GM12878 (cell line): ENCODE measurements around the gene B9D2. TPM values are rescaled to one million over a fixed set of nuclear protein-coding genes. Genes with fewer than 3 reads are reported as not detected.

ENCODE experiments used
- CEBPZ ChIP-seq: fragments of 150-350 bp; IDR thresholded peaks from 2 replicates; pipeline ENCODE4 v1.6.1; 2016; ENCODE audit warnings: low read depth, low read length
- CHD4 ChIP-seq: fragments of 200-600 bp; sonication (generic); IDR thresholded peaks from 2 replicates; pipeline ENCODE4 v1.6.1; 2016; ENCODE audit warnings: mild to moderate bottlenecking
- GATAD2B ChIP-seq: fragments of 450-650 bp; conservative IDR thresholded peaks from 2 replicates; pipeline ENCODE4 v1.6.1; 2017; ENCODE audit warnings: low read depth, mild to moderate bottlenecking, moderate library complexity
- HDAC6 ChIP-seq: fragments of 200-600 bp; sonication (generic); IDR thresholded peaks from one replicate; pipeline ENCODE4 v1.8.0; 2017; ENCODE audit warnings: antibody characterized with exemption; ENCODE audit not compliant: unreplicated experiment
- HSF1 ChIP-seq: fragments of 150-350 bp; IDR thresholded peaks from 2 replicates; pipeline ENCODE4 v1.6.1; 2014; ENCODE audit warnings: mild to moderate bottlenecking, low read depth, low read length
- IKZF2 ChIP-seq, 2 experiments: fragments of 450-650 bp; IDR thresholded peaks; 2 replicates each; pipeline ENCODE4 v1.6.1; 2017; ENCODE audit warnings: mild to moderate bottlenecking in 2 of 2, moderate library complexity in 2 of 2
- IRF4 ChIP-seq: IDR thresholded peaks from 2 replicates; pipeline ENCODE4 v1.6.1; 2011; ENCODE audit warnings: low read depth, low read length
- LARP7 ChIP-seq: fragments of 450-650 bp; IDR thresholded peaks from 2 replicates; pipeline ENCODE4 v1.6.1; 2017; ENCODE audit warnings: mild to moderate bottlenecking
- MEF2B ChIP-seq: fragments of 450-650 bp; IDR thresholded peaks from 2 replicates; pipeline ENCODE4 v1.6.1; 2018; ENCODE audit warnings: mild to moderate bottlenecking, moderate library complexity; ENCODE audit not compliant: partially characterized antibody, poor library complexity, severe bottlenecking
- MLLT1 ChIP-seq: fragments of 450-650 bp; IDR thresholded peaks from 2 replicates; pipeline ENCODE4 v1.6.1; 2016; ENCODE audit warnings: mild to moderate bottlenecking
- NBN ChIP-seq: fragments of 450-650 bp; IDR thresholded peaks from 2 replicates; pipeline ENCODE4 v1.6.1; 2016
- PML ChIP-seq: IDR thresholded peaks from 2 replicates; pipeline ENCODE4 v1.6.1; 2012; ENCODE audit warnings: low read length, inconsistent platforms
- POLR2A ChIP-seq: IDR thresholded peaks from 2 replicates; pipeline ENCODE4 v1.6.1; 2011; ENCODE audit warnings: low read depth, mild to moderate bottlenecking, low read length
- SMAD5 ChIP-seq: IDR thresholded peaks from 2 replicates; pipeline ENCODE4 v1.6.1; 2016; ENCODE audit warnings: antibody characterized with exemption, low read depth
- STAT1 ChIP-seq: fragments of 450-650 bp; conservative IDR thresholded peaks from 2 replicates; pipeline ENCODE4 v1.6.1; 2014; ENCODE audit warnings: antibody characterized with exemption, mild to moderate bottlenecking
- YBX1 ChIP-seq: fragments of 450-650 bp; IDR thresholded peaks from 2 replicates; pipeline ENCODE4 v1.6.1; 2016; ENCODE audit warnings: antibody characterized with exemption
- ZNF24 ChIP-seq: fragments of 450-650 bp; IDR thresholded peaks from 2 replicates; pipeline ENCODE4 v1.6.1; 2017; ENCODE audit warnings: antibody characterized with exemption, mild to moderate bottlenecking
- ZNF592 ChIP-seq: fragments of 450-650 bp; IDR thresholded peaks from 2 replicates; pipeline ENCODE4 v1.6.1; 2017; ENCODE audit warnings: mild to moderate bottlenecking, moderate library complexity
- ZNF622 ChIP-seq: fragments of 450-650 bp; IDR thresholded peaks from 2 replicates; pipeline ENCODE4 v1.6.1; 2017; ENCODE audit warnings: mild to moderate bottlenecking, inconsistent platforms
- polyA plus RNA-seq, 11 experiments: library from polyadenylated mRNA; depleted of rRNA in 4 of 11; unstranded in 6 of 11; stranded (reverse) in 5 of 11; fragments of >200 nt; fragmentation: Nextera tagmentation in 4 of 11; fragmentation: Illumina TruSeq in 1 of 11; extraction: Ambion mirVana in 4 of 11; extraction: Trizol in 1 of 11; gene quantifications; 1 replicate in 1 of 11; 2 replicates in 10 of 11; pipeline versions ENCODE4 v1.2.1 to v1.2.3, GENCODE V29; 2011 to 2016; ENCODE audit warnings: inconsistent platforms in 2 of 11, missing spikeins in 2 of 11, low read depth in 1 of 11
- total RNA-seq, 4 experiments: library from RNA; depleted of rRNA in 3 of 4; stranded (reverse); fragments of >200 nt in 3 of 4; fragmentation: Illumina TruSeq in 1 of 4; extraction: Trizol in 1 of 4; gene quantifications; 2 replicates each; pipeline versions ENCODE4 v1.2.1 to v1.2.3, GENCODE V29; 2013 to 2021

The B9D2 gene
- total and polyA plus RNA-seq, 10 of the 15 experiments (the other 5 are each of a cell fraction or from before 2014, with no cell fraction given) = 2.4 to 12.4 (median 5.0) TPM

- no peak for TF ChIP-seq ZNF592
- no peak for TF ChIP-seq IRF4
- TF ChIP-seq CHD4 = no peak
- no peak for TF ChIP-seq ZNF622
- peak; percentile 24 for TF ChIP-seq MEF2B
- peak; percentile 43 for TF ChIP-seq HDAC6
- TF ChIP-seq IKZF2 (IDR thresholded peaks at IDR 0.05) = peak in 1 of 2 experiments; percentile 12; a peak in 1 of 4 replicates
- TF ChIP-seq GATAD2B = peak; percentile 35; the same call in 1 of the 2 replicates
- TF ChIP-seq SMAD5 = 0 out of 2 replicates have a peak, but pooled peaks have one; percentile 24
- TF ChIP-seq MLLT1 = peak; percentile 65; the same call in 1 of the 2 replicates
- TF ChIP-seq ZNF24 = no peak
- TF ChIP-seq YBX1 = no peak
- peak; percentile 94; the same call in 1 of the 2 replicates for TF ChIP-seq LARP7
- TF ChIP-seq POLR2A = peak; percentile 69
- peak; percentile 41; the same call in 1 of the 2 replicates for TF ChIP-seq NBN
- TF ChIP-seq HSF1 = no peak
- TF ChIP-seq CEBPZ = no peak
- TF ChIP-seq PML = no peak
- no peak for TF ChIP-seq STAT1
Observed at GRCh38 chr19:41352609-41353465, 11.1 kb downstream of the B9D2 start (continued).
